ENCODE data around the gene GLP1R. TPM values are rescaled to one million over a fixed set of nuclear protein-coding genes. Genes with fewer than 3 reads are reported as not detected.

Gene GLP1R
- total RNA-seq, 1 donor from 2014 or later: not detected

GRCh38 chr6:39091220-39091619 lies 42.6 kb downstream of the GLP1R start:
- DNase-seq: no peak
- ChIA-PET CTCF (interaction anchor here (1.0 kb wide), 1 partner anchor 184 kb away, joined by 3 read pairs; no protein-coding TSS in a partner anchor), POLR2A (no interaction called here)
- H3K27ac Mint-ChIP-seq: no peak overlapping the region
- intact Hi-C loops (cut with micrococcal nuclease): no loop called here
- no peaks in the 10 kb centered on the region for H3K36me3 Mint-ChIP-seq (ENCODE audit: low read depth)
- H3K27me3 Mint-ChIP-seq: peaks cover 53% of the 10 kb centered on the region
- H3K9me3 Mint-ChIP-seq: no peaks in the 10 kb centered on the region
- H3K4me1 Mint-ChIP-seq: no peaks in the 10 kb centered on the region
- ATAC-seq (ENCODE audit: low read depth): no peak
- TF ChIP-seq CTCF (IDR thresholded peaks at IDR 0.05): no peak
- H3K4me3 Mint-ChIP-seq: no peak overlapping the region

DNA sequence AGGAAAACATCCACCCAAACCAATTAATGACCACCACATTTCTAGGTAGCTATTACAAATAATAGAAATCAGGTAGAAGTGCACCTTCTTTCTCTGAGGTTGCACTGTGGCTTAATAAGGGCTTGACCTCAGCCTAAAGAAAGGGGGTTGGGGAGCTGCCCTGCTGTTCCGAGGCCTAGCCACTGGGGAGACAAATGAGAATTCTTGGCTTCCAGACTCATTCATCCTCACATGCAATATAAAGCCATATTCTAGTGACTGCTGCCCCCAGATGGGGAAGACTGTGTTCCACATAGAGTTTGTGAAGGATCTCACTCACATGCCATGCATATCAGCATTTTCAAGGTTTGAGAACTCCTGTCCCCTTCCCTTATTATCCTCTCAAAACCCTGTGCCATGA lies 43.5 kb downstream of the GLP1R start:
- CTCF ChIA-PET: no interaction called here

GRCh38 chr6:39093149-39093708 lies 44.6 kb downstream of the GLP1R start:
- ATAC-seq (ENCODE audit: low read depth) (no peak), DNase-seq (no peak)
- ChIA-PET POLR2A (interaction anchor here (0.6 kb wide), 2 partner anchors 210 to 863 kb away, joined by 3 read pairs; no protein-coding TSS in a partner anchor), CTCF (no interaction called here)
- no peak overlapping the region for H3K4me3 Mint-ChIP-seq
- TF ChIP-seq CTCF (IDR thresholded peaks at IDR 0.05): no peak
- H3K27me3 Mint-ChIP-seq: peaks cover 38% of the 10 kb centered on the region
- H3K36me3 Mint-ChIP-seq (ENCODE audit: low read depth): no peaks in the 10 kb centered on the region
- no peaks in the 10 kb centered on the region for H3K4me1 Mint-ChIP-seq
- H3K9me3 Mint-ChIP-seq: no peaks in the 10 kb centered on the region
- no peak overlapping the region for H3K27ac Mint-ChIP-seq
- intact Hi-C loops (cut with micrococcal nuclease): no loop called here

More for the DNA sequence above, 43.5 kb downstream of the GLP1R start:
- no peak for ATAC-seq (ENCODE audit: low read depth)
- Mint-ChIP-seq H3K9me3 (no peaks in the 10 kb centered on the region), H3K27me3 (peaks cover 46% of the 10 kb centered on the region), H3K36me3 (ENCODE audit: low read depth) (no peaks in the 10 kb centered on the region), H3K27ac (no peak overlapping the region), H3K4me1 (no peaks in the 10 kb centered on the region), H3K4me3 (no peak overlapping the region)
- POLR2A ChIA-PET: no interaction called here
- no peak for DNase-seq
- TF ChIP-seq CTCF (IDR thresholded peaks at IDR 0.05): no peak
- intact Hi-C loops (cut with micrococcal nuclease): no loop called here

GRCh38 chr6:39095578-39095977 lies 47.0 kb downstream of the GLP1R start:
- peaks cover 22% of the 10 kb centered on the region for H3K27me3 Mint-ChIP-seq
- H3K4me1 Mint-ChIP-seq: no peaks in the 10 kb centered on the region
- CTCF ChIA-PET: no interaction called here
- no peaks in the 10 kb centered on the region for H3K36me3 Mint-ChIP-seq (ENCODE audit: low read depth)
- no peaks in the 10 kb centered on the region for H3K9me3 Mint-ChIP-seq
- DNase-seq (no peak), ATAC-seq (ENCODE audit: low read depth) (no peak)
- H3K4me3 Mint-ChIP-seq: no peak overlapping the region
- no peak for TF ChIP-seq CTCF (IDR thresholded peaks at IDR 0.05)
- H3K27ac Mint-ChIP-seq: no peak overlapping the region
- intact Hi-C loops (cut with micrococcal nuclease): no loop called here
- POLR2A ChIA-PET: no interaction called here

DNA sequence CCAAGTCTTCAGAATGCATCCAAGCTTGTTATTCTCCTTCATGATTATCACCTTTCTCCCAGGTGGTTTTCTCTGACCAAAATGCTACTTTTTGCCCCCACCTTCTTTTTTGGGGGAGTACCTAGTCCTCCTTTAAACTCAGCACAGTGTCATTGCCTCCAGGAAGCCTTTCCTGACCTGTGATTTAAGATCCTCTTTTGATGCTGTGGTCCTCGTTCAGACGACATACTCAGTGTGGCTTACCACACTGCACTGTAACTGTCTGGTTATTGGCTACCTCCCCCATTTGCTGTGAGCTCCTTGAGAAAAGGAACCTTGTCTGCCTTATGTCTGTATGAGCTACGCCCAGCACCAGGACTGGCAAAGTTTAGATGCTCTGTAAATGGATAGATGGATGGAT lies 51.8 kb downstream of the GLP1R start:
- ATAC-seq (ENCODE audit: low read depth): no peak
- no peak for TF ChIP-seq CTCF (IDR thresholded peaks at IDR 0.05)
- peaks cover 8% of the 10 kb centered on the region for H3K4me1 Mint-ChIP-seq
- peaks cover 19% of the 10 kb centered on the region for H3K36me3 Mint-ChIP-seq (ENCODE audit: low read depth)
- H3K4me3 Mint-ChIP-seq: no peak overlapping the region
- no peak for DNase-seq
- ChIA-PET POLR2A (no interaction called here), CTCF (no interaction called here)
- intact Hi-C loops (cut with micrococcal nuclease): no loop called here
- no peaks in the 10 kb centered on the region for H3K27me3 Mint-ChIP-seq
- no peaks in the 10 kb centered on the region for H3K9me3 Mint-ChIP-seq
- H3K27ac Mint-ChIP-seq: no peak overlapping the region
